Measurements from ENCODE around the gene RTL5.

GRCh38 chrX:72108666-72109065 is 23.0 kb downstream of the RTL5 start:
- TF ChIP-seq CTCF (conservative IDR thresholded peaks at IDR 0.05; ENCODE audit: low read depth, low read length) (no peak), EZH2 (IDR thresholded peaks at IDR 0.05; ENCODE audit: borderline replicate concordance, low read depth, low read length, poor library complexity, severe bottlenecking) (no peak)

Data from A673 (cell line).